Activated naive CD4-positive, alpha-beta T cell treated with anti-CD3 and anti-CD28 coated beads, Interleukin-2, amount 10 ng/mL, durations not matched to agents 7 days and 5 days (primary cell): ENCODE measurements around the gene TBL1X.

Experiments used
- CTCF ChIA-PET: fragments of 350-600 bp; sonication (Branson Sonifier 250); formaldehyde crosslinking; loops from one replicate; lab custom pipeline; 2021; ENCODE audit warnings: antibody characterized with exemption; lab: Charles Lee
- DNase-seq: peaks from one replicate; pipeline ENCODE4 v3.0.0-alpha.2; 2020
- H3K27ac Mint-ChIP-seq: one replicate; pipeline ENCODE4 v1.8.0; 2021; ENCODE audit warnings: mild to moderate bottlenecking, moderate library complexity, mixed read lengths
- H3K27me3 Mint-ChIP-seq: one replicate; pipeline ENCODE4 v1.8.0; 2021; ENCODE audit warnings: mild to moderate bottlenecking, mixed read lengths
- H3K36me3 Mint-ChIP-seq: one replicate; pipeline ENCODE4 v1.8.0; 2021; ENCODE audit warnings: mixed read lengths
- H3K4me1 Mint-ChIP-seq: one replicate; pipeline ENCODE4 v1.8.0; 2021; ENCODE audit warnings: mixed read lengths
- H3K4me3 Mint-ChIP-seq: one replicate; pipeline ENCODE4 v1.8.0; 2021; ENCODE audit warnings: mild to moderate bottlenecking, moderate library complexity, mixed read lengths
- H3K9me3 Mint-ChIP-seq: one replicate; pipeline ENCODE4 v1.8.0; 2021; ENCODE audit warnings: mixed read lengths

Gene TBL1X

GRCh38 chrX:9581771-9582385 lies 117.0 kb downstream of the TBL1X start:
- H3K4me1 Mint-ChIP-seq: peaks cover 7% of the 10 kb centered on the region
- no peaks in the 10 kb centered on the region for H3K27me3 Mint-ChIP-seq
- no peaks in the 10 kb centered on the region for H3K36me3 Mint-ChIP-seq
- CTCF ChIA-PET: no interaction called here
- H3K9me3 Mint-ChIP-seq: no peaks in the 10 kb centered on the region
- H3K27ac Mint-ChIP-seq: no peak overlapping the region
- no peak for DNase-seq
- no peak overlapping the region for H3K4me3 Mint-ChIP-seq

GRCh38 chrX:9582956-9583355 lies 118.1 kb downstream of the TBL1X start:
- H3K27ac Mint-ChIP-seq: no peak overlapping the region
- CTCF ChIA-PET: no interaction called here
- H3K4me1 Mint-ChIP-seq: peaks cover 10% of the 10 kb centered on the region
- DNase-seq: no peak
- H3K4me3 Mint-ChIP-seq: no peak overlapping the region
- H3K27me3 Mint-ChIP-seq: no peaks in the 10 kb centered on the region
- no peaks in the 10 kb centered on the region for H3K9me3 Mint-ChIP-seq
- H3K36me3 Mint-ChIP-seq: no peaks in the 10 kb centered on the region

GRCh38 chrX:9586992-9587392 lies 122.1 kb downstream of the TBL1X start:
- Mint-ChIP-seq H3K9me3 (peaks cover 1% of the 10 kb centered on the region), H3K4me3 (no peak overlapping the region), H3K4me1 (peaks cover 10% of the 10 kb centered on the region), H3K27ac (no peak overlapping the region), H3K36me3 (peaks cover under 1% of the 10 kb centered on the region), H3K27me3 (no peaks in the 10 kb centered on the region)
- DNase-seq: no peak
- CTCF ChIA-PET: interaction anchor here (0.6 kb wide), 1 partner anchor 15 kb away, joined by 3 read pairs; no protein-coding TSS in a partner anchor

GRCh38 chrX:9587642-9588041 lies 122.8 kb downstream of the TBL1X start:
- no peak for DNase-seq
- Mint-ChIP-seq H3K4me1 (peaks cover 10% of the 10 kb centered on the region), H3K27me3 (no peaks in the 10 kb centered on the region), H3K36me3 (peaks cover 5% of the 10 kb centered on the region), H3K9me3 (peaks cover 3% of the 10 kb centered on the region), H3K27ac (no peak overlapping the region), H3K4me3 (no peak overlapping the region)
- CTCF ChIA-PET: no interaction called here

- Mint-ChIP-seq H3K36me3 (peaks cover 5% of the 10 kb centered on the region), H3K27ac (no peak overlapping the region), H3K27me3 (no peaks in the 10 kb centered on the region), H3K4me3 (no peak overlapping the region), H3K9me3 (peaks cover 3% of the 10 kb centered on the region), H3K4me1 (peaks cover 3% of the 10 kb centered on the region)
- DNase-seq: no peak
- CTCF ChIA-PET: no interaction called here
Observed at GRCh38 chrX:9591496-9591895, 126.6 kb downstream of the TBL1X start.

- CTCF ChIA-PET: no interaction called here
- Mint-ChIP-seq H3K27ac (no peak overlapping the region), H3K9me3 (peaks cover 3% of the 10 kb centered on the region), H3K4me1 (no peaks in the 10 kb centered on the region), H3K36me3 (peaks cover 5% of the 10 kb centered on the region), H3K27me3 (no peaks in the 10 kb centered on the region), H3K4me3 (no peak overlapping the region)
- no peak for DNase-seq
Observed at GRCh38 chrX:9593756-9594155, 128.9 kb downstream of the TBL1X start.

GRCh38 chrX:9595174-9595573 lies 130.3 kb downstream of the TBL1X start:
- DNase-seq: no peak

GRCh38 chrX:9596837-9597236 lies 132.0 kb downstream of the TBL1X start:
- no peak for DNase-seq
- Mint-ChIP-seq H3K27ac (no peak overlapping the region), H3K9me3 (peaks cover 3% of the 10 kb centered on the region), H3K36me3 (peaks cover 5% of the 10 kb centered on the region), H3K4me1 (no peaks in the 10 kb centered on the region), H3K4me3 (no peak overlapping the region), H3K27me3 (no peaks in the 10 kb centered on the region)
- CTCF ChIA-PET: no interaction called here

More at GRCh38 chrX:9595174-9595573, 130.3 kb downstream of the TBL1X start:
- no peaks in the 10 kb centered on the region for H3K27me3 Mint-ChIP-seq
- CTCF ChIA-PET: no interaction called here
- H3K4me1 Mint-ChIP-seq: no peaks in the 10 kb centered on the region
- H3K4me3 Mint-ChIP-seq: no peak overlapping the region
- H3K36me3 Mint-ChIP-seq: peaks cover 5% of the 10 kb centered on the region
- H3K9me3 Mint-ChIP-seq: peaks cover 3% of the 10 kb centered on the region
- no peak overlapping the region for H3K27ac Mint-ChIP-seq

GRCh38 chrX:9597361-9598035 lies 132.6 kb downstream of the TBL1X start:
- no peak for DNase-seq
- Mint-ChIP-seq H3K4me3 (no peak overlapping the region), H3K27me3 (no peaks in the 10 kb centered on the region), H3K9me3 (no peaks in the 10 kb centered on the region), H3K27ac (no peak overlapping the region), H3K4me1 (no peaks in the 10 kb centered on the region), H3K36me3 (peaks cover 2% of the 10 kb centered on the region)
- CTCF ChIA-PET: no interaction called here

GRCh38 chrX:9598344-9598743 lies 133.5 kb downstream of the TBL1X start:
- no peak for DNase-seq
- no peak overlapping the region for H3K4me3 Mint-ChIP-seq

GRCh38 chrX:9604111-9604907 lies 139.5 kb downstream of the TBL1X start:
- CTCF ChIA-PET: no interaction called here
- Mint-ChIP-seq H3K27me3 (no peaks in the 10 kb centered on the region), H3K27ac (no peak overlapping the region), H3K4me1 (no peaks in the 10 kb centered on the region), H3K9me3 (no peaks in the 10 kb centered on the region), H3K4me3 (no peak overlapping the region), H3K36me3 (no peaks in the 10 kb centered on the region)
- DNase-seq: no peak

More at GRCh38 chrX:9598344-9598743, 133.5 kb downstream of the TBL1X start:
- CTCF ChIA-PET: no interaction called here
- Mint-ChIP-seq H3K27ac (no peak overlapping the region), H3K27me3 (no peaks in the 10 kb centered on the region), H3K4me1 (no peaks in the 10 kb centered on the region), H3K36me3 (no peaks in the 10 kb centered on the region), H3K9me3 (no peaks in the 10 kb centered on the region)

- Mint-ChIP-seq H3K4me3 (no peak overlapping the region), H3K27ac (no peak overlapping the region), H3K27me3 (no peaks in the 10 kb centered on the region), H3K36me3 (no peaks in the 10 kb centered on the region), H3K9me3 (no peaks in the 10 kb centered on the region), H3K4me1 (no peaks in the 10 kb centered on the region)
- no peak for DNase-seq
- CTCF ChIA-PET: no interaction called here
Observed at GRCh38 chrX:9604908-9605306, 140.0 kb downstream of the TBL1X start.

GRCh38 chrX:9605484-9605883 lies 140.6 kb downstream of the TBL1X start:
- no peaks in the 10 kb centered on the region for H3K27me3 Mint-ChIP-seq
- H3K4me1 Mint-ChIP-seq: no peaks in the 10 kb centered on the region
- CTCF ChIA-PET: no interaction called here

GRCh38 chrX:9606971-9607370 lies 142.1 kb downstream of the TBL1X start:
- H3K36me3 Mint-ChIP-seq: no peaks in the 10 kb centered on the region

More at GRCh38 chrX:9605484-9605883, 140.6 kb downstream of the TBL1X start:
- no peak for DNase-seq
- Mint-ChIP-seq H3K9me3 (no peaks in the 10 kb centered on the region), H3K27ac (no peak overlapping the region), H3K36me3 (no peaks in the 10 kb centered on the region), H3K4me3 (no peak overlapping the region)

More at GRCh38 chrX:9606971-9607370, 142.1 kb downstream of the TBL1X start:
- Mint-ChIP-seq H3K4me3 (no peak overlapping the region), H3K27ac (no peak overlapping the region), H3K4me1 (no peaks in the 10 kb centered on the region), H3K9me3 (no peaks in the 10 kb centered on the region), H3K27me3 (no peaks in the 10 kb centered on the region)
- no peak for DNase-seq
- CTCF ChIA-PET: no interaction called here
